Measurements from ENCODE around the gene ATAT1. TPM values are rescaled to one million over a fixed set of nuclear protein-coding genes. Genes with fewer than 3 reads are reported as not detected.

ATAT1 gene
- polyA plus RNA-seq, 1 donor (not counting 4 experiments of a cell fraction or from before 2014, with no cell fraction given): 5.4 TPM

DNA sequence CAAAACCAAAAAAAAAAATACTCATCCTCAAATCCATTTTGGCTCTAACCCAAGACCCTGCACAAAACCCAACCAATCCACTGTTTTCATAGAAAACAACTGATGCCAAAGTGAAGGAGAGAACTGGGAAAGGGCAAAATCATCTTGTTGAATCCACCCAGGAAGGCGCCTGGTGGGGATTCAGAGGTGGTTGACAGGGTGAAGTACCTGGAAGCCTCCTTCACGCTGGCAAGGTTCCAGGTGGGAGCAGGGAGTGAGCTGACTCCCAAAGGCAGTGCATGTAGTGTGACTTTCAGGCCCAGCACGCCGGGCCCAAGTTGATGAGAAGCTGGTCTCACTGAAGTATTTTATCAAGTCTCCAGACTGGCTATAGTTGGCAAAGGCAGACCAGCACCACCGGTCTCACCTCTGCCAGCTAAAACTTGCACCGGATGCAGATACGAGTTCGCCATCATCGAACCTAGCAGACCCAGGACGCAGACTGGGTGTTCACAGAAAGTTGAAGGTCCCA, 26.2 kb upstream of the ATAT1 start:
- Histone ChIP-seq H2AFZ (ENCODE audit: control insufficient read depth, low read length) (no peak overlapping the region), H4K20me1 (ENCODE audit: control insufficient read depth, extremely low read depth, insufficient read depth, low read length) (no peaks in the 10 kb centered on the region), H3K36me3 (ENCODE audit: control insufficient read depth in 2 of 2, extremely low read depth in 1 of 2, insufficient read depth in 2 of 2, low read length in 2 of 2) (peaks cover 35 to 40% of the 10 kb centered on the region in 2 experiments), H3K4me1 (ENCODE audit: control insufficient read depth, extremely low read depth, insufficient read depth, low read length) (no peaks in the 10 kb centered on the region), H3K27me3 (ENCODE audit: control insufficient read depth, extremely low read depth, insufficient read depth, low read length) (no peaks in the 10 kb centered on the region), H3K4me3 (ENCODE audit: control insufficient read depth in 2 of 3, extremely low read depth in 1 of 3, insufficient read depth in 2 of 3, low read depth in 1 of 3, low read length in 3 of 3) (no peak overlapping the region), H3K9ac (ENCODE audit: control insufficient read depth, extremely low read depth, insufficient read depth, low read length) (no peak overlapping the region), H3K4me2 (ENCODE audit: control insufficient read depth, extremely low read depth, insufficient read depth, low read depth, low read length) (no peak overlapping the region), H3K27ac (ENCODE audit: control insufficient read depth, insufficient read depth, low read length) (no peak overlapping the region), H3K9me3 (ENCODE audit: control insufficient read depth, low read depth, low read length) (no peaks in the 10 kb centered on the region), H3K9me1 (ENCODE audit: control insufficient read depth, extremely low read depth, insufficient read depth, low read length) (no peaks in the 10 kb centered on the region), H3K79me2 (ENCODE audit: control insufficient read depth, insufficient read depth, low read length) (no peaks in the 10 kb centered on the region)
- DNase-seq (ENCODE audit: low read depth, low spot score) (no peak), FAIRE-seq (no peak)
- dilution Hi-C loops (cut with MboI; ENCODE audit: extremely low pct_ligation_motif_present, low sequenced_read_pairs): no loop called here
- TF ChIP-seq EZH2 (IDR thresholded peaks at IDR 0.05; ENCODE audit: low read length): no peak
- TF ChIP-seq, protein P1, sequence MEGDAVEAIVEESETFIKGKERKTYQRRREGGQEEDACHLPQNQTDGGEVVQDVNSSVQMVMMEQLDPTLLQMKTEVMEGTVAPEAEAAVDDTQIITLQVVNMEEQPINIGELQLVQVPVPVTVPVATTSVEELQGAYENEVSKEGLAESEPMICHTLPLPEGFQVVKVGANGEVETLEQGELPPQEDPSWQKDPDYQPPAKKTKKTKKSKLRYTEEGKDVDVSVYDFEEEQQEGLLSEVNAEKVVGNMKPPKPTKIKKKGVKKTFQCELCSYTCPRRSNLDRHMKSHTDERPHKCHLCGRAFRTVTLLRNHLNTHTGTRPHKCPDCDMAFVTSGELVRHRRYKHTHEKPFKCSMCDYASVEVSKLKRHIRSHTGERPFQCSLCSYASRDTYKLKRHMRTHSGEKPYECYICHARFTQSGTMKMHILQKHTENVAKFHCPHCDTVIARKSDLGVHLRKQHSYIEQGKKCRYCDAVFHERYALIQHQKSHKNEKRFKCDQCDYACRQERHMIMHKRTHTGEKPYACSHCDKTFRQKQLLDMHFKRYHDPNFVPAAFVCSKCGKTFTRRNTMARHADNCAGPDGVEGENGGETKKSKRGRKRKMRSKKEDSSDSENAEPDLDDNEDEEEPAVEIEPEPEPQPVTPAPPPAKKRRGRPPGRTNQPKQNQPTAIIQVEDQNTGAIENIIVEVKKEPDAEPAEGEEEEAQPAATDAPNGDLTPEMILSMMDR (optimal IDR thresholded peaks at IDR 0.05 in 1 of 3, IDR thresholded peaks at IDR 0.05 in 1 of 3, conservative IDR thresholded peaks at IDR 0.05 in 1 of 3; ENCODE audit: extremely low read depth in 1 of 3, insufficient read depth in 2 of 3, low read length in 3 of 3): no peak

DNA sequence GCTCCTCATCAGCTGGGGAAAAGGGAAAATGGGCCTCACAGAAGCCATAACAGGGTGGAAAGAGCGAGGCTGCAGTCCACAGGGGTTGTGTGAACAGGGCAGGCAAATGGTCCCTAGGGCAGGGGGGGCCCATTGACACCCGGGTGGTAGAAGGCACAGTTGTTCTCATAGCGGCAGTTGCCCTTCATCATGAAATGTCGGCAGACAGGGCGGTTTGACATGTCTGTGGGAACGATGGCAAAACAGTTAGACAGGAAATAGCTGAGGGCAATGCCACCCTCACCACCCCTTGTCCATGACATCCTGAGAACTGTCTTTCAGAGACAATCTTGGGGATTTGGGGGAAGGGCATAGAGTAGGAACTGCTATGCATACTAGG, 25.2 kb upstream of the ATAT1 start:
- Histone ChIP-seq H3K9ac (ENCODE audit: control insufficient read depth, extremely low read depth, insufficient read depth, low read length) (no peak overlapping the region), H3K4me1 (ENCODE audit: control insufficient read depth, extremely low read depth, insufficient read depth, low read length) (no peaks in the 10 kb centered on the region), H3K4me3 (ENCODE audit: control insufficient read depth in 2 of 3, extremely low read depth in 1 of 3, insufficient read depth in 2 of 3, low read depth in 1 of 3, low read length in 3 of 3) (no peak overlapping the region), H3K79me2 (ENCODE audit: control insufficient read depth, insufficient read depth, low read length) (no peaks in the 10 kb centered on the region), H3K4me2 (ENCODE audit: control insufficient read depth, extremely low read depth, insufficient read depth, low read depth, low read length) (no peak overlapping the region), H4K20me1 (ENCODE audit: control insufficient read depth, extremely low read depth, insufficient read depth, low read length) (no peaks in the 10 kb centered on the region), H3K27ac (ENCODE audit: control insufficient read depth, insufficient read depth, low read length) (no peak overlapping the region), H3K9me1 (ENCODE audit: control insufficient read depth, extremely low read depth, insufficient read depth, low read length) (no peaks in the 10 kb centered on the region), H3K36me3 (ENCODE audit: control insufficient read depth in 2 of 2, extremely low read depth in 1 of 2, insufficient read depth in 2 of 2, low read length in 2 of 2) (peaks cover 41 to 48% of the 10 kb centered on the region in 2 experiments), H3K27me3 (ENCODE audit: control insufficient read depth, extremely low read depth, insufficient read depth, low read length) (no peaks in the 10 kb centered on the region), H2AFZ (ENCODE audit: control insufficient read depth, low read length) (no peak overlapping the region), H3K9me3 (ENCODE audit: control insufficient read depth, low read depth, low read length) (no peaks in the 10 kb centered on the region)
- DNase-seq (ENCODE audit: low read depth, low spot score): no peak
- FAIRE-seq: no peak
- dilution Hi-C loops (cut with MboI; ENCODE audit: extremely low pct_ligation_motif_present, low sequenced_read_pairs): no loop called here
- no peak for TF ChIP-seq EZH2 (IDR thresholded peaks at IDR 0.05; ENCODE audit: low read length)
- TF ChIP-seq, protein P1 (optimal IDR thresholded peaks at IDR 0.05 in 1 of 3, IDR thresholded peaks at IDR 0.05 in 1 of 3, conservative IDR thresholded peaks at IDR 0.05 in 1 of 3; ENCODE audit: extremely low read depth in 1 of 3, insufficient read depth in 2 of 3, low read length in 3 of 3): no peak
